DOHH2 (cell line): ENCODE measurements around the gene ACRV1.

Experiments used
- EZH2phosphoT487 ChIP-seq: fragments of 200-600 bp; sonication (generic); IDR thresholded peaks from 2 replicates; pipeline ENCODE4 v1.6.1; 2017; ENCODE audit warnings: borderline replicate concordance, mild to moderate bottlenecking, antibody characterized with exemption, low read length, moderate library complexity, mixed read lengths
- TF ChIP-seq, protein P1 (sequence below): fragments of 200-600 bp; sonication (generic); IDR thresholded peaks from one replicate; pipeline ENCODE4 v1.5.1; 2014; ENCODE audit warnings: antibody characterized with exemption, mild to moderate bottlenecking, low read depth, low read length; ENCODE audit not compliant: poor library complexity, severe bottlenecking

DNA sequence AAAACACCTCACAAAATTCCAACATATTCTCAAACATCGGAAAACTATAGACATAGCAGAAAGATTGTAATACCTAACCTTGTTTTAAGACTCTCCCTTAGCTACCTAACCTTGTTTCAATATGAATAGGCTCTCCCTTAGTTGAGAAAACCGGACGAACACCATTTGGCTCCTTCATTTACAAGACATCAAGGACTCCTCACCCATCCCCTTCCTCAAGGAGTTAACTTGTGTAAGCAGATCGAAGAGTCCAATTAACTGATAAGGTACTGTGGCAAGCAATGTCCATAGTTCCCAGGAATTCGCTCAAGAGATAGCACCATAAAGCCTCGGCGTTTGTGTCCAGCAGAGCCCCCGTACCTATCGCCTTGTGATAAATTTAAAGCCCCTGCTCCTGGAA is 4.6 kb upstream of the ACRV1 start:
- TF ChIP-seq, protein P1, sequence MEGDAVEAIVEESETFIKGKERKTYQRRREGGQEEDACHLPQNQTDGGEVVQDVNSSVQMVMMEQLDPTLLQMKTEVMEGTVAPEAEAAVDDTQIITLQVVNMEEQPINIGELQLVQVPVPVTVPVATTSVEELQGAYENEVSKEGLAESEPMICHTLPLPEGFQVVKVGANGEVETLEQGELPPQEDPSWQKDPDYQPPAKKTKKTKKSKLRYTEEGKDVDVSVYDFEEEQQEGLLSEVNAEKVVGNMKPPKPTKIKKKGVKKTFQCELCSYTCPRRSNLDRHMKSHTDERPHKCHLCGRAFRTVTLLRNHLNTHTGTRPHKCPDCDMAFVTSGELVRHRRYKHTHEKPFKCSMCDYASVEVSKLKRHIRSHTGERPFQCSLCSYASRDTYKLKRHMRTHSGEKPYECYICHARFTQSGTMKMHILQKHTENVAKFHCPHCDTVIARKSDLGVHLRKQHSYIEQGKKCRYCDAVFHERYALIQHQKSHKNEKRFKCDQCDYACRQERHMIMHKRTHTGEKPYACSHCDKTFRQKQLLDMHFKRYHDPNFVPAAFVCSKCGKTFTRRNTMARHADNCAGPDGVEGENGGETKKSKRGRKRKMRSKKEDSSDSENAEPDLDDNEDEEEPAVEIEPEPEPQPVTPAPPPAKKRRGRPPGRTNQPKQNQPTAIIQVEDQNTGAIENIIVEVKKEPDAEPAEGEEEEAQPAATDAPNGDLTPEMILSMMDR: no peak
- no peak for TF ChIP-seq EZH2phosphoT487
